GM23248 (cell line): ENCODE data around the gene PIAS2.

ENCODE experiments used
- EZH2 ChIP-seq: fragments of 200-600 bp; sonication (generic); IDR thresholded peaks from 2 replicates; pipeline ENCODE4 v1.6.1; 2018; ENCODE audit warnings: antibody characterized with exemption, mild to moderate bottlenecking; ENCODE audit not compliant: insufficient read depth, poor library complexity, severe bottlenecking
- EZH2phosphoT487 ChIP-seq: fragments of 200-600 bp; sonication (generic); IDR thresholded peaks from 2 replicates; pipeline ENCODE4 v1.6.1; 2018; ENCODE audit warnings: antibody characterized with exemption, moderate library complexity, mild to moderate bottlenecking, low read depth; ENCODE audit not compliant: insufficient read depth

DNA sequence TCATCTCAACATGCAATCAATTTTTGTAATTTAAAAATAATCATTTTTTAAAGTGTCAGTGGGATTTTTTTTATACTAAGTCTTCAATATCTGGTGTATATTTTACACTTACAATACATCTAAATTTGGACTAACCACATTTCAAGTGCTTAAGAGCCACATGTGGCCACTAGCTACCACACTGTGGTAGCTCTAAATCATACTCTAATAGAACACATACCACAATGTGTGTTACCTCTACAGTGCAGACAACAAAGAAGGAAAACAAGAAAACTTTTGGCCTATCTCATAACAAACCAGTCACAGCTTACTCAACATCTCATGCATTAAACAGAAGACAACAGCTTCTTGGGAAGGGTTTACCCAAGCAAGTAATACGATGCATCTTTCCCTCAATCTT is 24.5 kb downstream of the PIAS2 start:
- TF ChIP-seq EZH2phosphoT487 = no peak
- TF ChIP-seq EZH2 = no peak
